ENCODE results near the gene PVALB.

DNA sequence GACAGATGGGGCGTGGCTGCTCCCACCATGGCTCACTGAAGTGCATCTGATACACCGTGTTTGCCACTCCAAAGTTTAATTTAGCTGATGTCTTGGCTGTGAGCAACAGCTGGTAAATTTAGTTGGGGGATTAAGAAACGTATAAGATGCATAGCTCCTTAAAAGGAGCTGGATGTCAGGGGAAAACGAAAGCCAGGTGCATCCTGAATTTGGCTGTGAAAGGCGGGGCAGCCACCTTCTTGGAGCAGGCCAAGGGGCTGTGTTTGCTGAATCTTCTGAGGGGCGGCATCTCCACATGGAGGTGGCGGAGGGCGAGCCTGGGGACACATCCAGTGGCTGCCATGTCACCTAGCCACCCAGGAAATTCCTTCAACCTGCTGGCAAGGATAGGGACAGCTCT, 23.3 kb upstream of the PVALB start:
- no peak for TF ChIP-seq JUND (IDR thresholded peaks at IDR 0.05)
- TF ChIP-seq, protein P1, sequence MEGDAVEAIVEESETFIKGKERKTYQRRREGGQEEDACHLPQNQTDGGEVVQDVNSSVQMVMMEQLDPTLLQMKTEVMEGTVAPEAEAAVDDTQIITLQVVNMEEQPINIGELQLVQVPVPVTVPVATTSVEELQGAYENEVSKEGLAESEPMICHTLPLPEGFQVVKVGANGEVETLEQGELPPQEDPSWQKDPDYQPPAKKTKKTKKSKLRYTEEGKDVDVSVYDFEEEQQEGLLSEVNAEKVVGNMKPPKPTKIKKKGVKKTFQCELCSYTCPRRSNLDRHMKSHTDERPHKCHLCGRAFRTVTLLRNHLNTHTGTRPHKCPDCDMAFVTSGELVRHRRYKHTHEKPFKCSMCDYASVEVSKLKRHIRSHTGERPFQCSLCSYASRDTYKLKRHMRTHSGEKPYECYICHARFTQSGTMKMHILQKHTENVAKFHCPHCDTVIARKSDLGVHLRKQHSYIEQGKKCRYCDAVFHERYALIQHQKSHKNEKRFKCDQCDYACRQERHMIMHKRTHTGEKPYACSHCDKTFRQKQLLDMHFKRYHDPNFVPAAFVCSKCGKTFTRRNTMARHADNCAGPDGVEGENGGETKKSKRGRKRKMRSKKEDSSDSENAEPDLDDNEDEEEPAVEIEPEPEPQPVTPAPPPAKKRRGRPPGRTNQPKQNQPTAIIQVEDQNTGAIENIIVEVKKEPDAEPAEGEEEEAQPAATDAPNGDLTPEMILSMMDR (IDR thresholded peaks at IDR 0.05; ENCODE audit: low read depth, low read length, missing input control), result no peak
- TF ChIP-seq SP1 (IDR thresholded peaks at IDR 0.05), result no peak
- no peak for TF ChIP-seq GABPA (IDR thresholded peaks at IDR 0.05 in 1 of 2, conservative IDR thresholded peaks at IDR 0.05 in 1 of 2)
- no peak for TF ChIP-seq RAD21 (IDR thresholded peaks at IDR 0.05)
- TF ChIP-seq, protein P2, sequence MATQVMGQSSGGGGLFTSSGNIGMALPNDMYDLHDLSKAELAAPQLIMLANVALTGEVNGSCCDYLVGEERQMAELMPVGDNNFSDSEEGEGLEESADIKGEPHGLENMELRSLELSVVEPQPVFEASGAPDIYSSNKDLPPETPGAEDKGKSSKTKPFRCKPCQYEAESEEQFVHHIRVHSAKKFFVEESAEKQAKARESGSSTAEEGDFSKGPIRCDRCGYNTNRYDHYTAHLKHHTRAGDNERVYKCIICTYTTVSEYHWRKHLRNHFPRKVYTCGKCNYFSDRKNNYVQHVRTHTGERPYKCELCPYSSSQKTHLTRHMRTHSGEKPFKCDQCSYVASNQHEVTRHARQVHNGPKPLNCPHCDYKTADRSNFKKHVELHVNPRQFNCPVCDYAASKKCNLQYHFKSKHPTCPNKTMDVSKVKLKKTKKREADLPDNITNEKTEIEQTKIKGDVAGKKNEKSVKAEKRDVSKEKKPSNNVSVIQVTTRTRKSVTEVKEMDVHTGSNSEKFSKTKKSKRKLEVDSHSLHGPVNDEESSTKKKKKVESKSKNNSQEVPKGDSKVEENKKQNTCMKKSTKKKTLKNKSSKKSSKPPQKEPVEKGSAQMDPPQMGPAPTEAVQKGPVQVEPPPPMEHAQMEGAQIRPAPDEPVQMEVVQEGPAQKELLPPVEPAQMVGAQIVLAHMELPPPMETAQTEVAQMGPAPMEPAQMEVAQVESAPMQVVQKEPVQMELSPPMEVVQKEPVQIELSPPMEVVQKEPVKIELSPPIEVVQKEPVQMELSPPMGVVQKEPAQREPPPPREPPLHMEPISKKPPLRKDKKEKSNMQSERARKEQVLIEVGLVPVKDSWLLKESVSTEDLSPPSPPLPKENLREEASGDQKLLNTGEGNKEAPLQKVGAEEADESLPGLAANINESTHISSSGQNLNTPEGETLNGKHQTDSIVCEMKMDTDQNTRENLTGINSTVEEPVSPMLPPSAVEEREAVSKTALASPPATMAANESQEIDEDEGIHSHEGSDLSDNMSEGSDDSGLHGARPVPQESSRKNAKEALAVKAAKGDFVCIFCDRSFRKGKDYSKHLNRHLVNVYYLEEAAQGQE (IDR thresholded peaks at IDR 0.05), result no peak
- TF ChIP-seq TAF1 (conservative IDR thresholded peaks at IDR 0.05), result no peak
- TF ChIP-seq, protein P3, sequence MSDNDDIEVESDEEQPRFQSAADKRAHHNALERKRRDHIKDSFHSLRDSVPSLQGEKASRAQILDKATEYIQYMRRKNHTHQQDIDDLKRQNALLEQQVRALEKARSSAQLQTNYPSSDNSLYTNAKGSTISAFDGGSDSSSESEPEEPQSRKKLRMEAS (IDR thresholded peaks at IDR 0.05), result no peak
- TF ChIP-seq RXRA (IDR thresholded peaks at IDR 0.05), result no peak
- TF ChIP-seq EGR1 (IDR thresholded peaks at IDR 0.05; ENCODE audit: low read depth in 2 of 2), result no peak
- TF ChIP-seq FOXA1 (IDR thresholded peaks at IDR 0.05), result no peak
- TF ChIP-seq FOXA2 (IDR thresholded peaks at IDR 0.05), result no peak
- TF ChIP-seq, protein P4, sequence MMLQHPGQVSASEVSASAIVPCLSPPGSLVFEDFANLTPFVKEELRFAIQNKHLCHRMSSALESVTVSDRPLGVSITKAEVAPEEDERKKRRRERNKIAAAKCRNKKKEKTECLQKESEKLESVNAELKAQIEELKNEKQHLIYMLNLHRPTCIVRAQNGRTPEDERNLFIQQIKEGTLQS (IDR thresholded peaks at IDR 0.05), result no peak

All from liver (tissue), 3 donors.